GM12878 (cell line): Measurements from ENCODE around the gene SPARC. TPM values are rescaled to one million over a fixed set of nuclear protein-coding genes. Genes with fewer than 3 reads are reported as not detected.

Experiments
- ATAC-seq: fragments of 200-7000 bp; cut with Tn5 transposase; 3 replicates; pipeline ENCODE4 v1.9.1; 2020; ENCODE audit warnings: mild to moderate bottlenecking, moderate library complexity
- BruUV-seq: library from RNA; stranded (reverse); fragments of 400-500 nt; replicated peaks from 2 replicates; lab custom pipeline; 2021; lab: Mats Ljungman, UMichigan
- CTCF ChIA-PET: fragments of 300-600 bp; sonication (Branson Sonifier 250); formaldehyde crosslinking; extraction: SDS; loops from one replicate; lab custom pipeline; 2021; ENCODE audit warnings: inconsistent platforms; lab: Yijun Ruan, JAX
- POLR2A ChIA-PET: fragments of 350-600 bp; formaldehyde crosslinking; extraction: SDS; loops from one replicate; lab custom pipeline; 2021; ENCODE audit warnings: inconsistent platforms; lab: Charles Lee
- RAD21 ChIA-PET: fragments of 300-600 bp; sonication (Branson Sonifier 250); formaldehyde crosslinking; loops from one replicate; lab custom pipeline; 2023; ENCODE audit warnings: antibody characterized with exemption; ENCODE audit not compliant: unreplicated experiment; lab: Charles Lee
- SMC1A ChIA-PET: fragments of 300-600 bp; sonication (Branson Sonifier 250); formaldehyde crosslinking; loops from one replicate; lab custom pipeline; 2023; ENCODE audit not compliant: unreplicated experiment, uncharacterized antibody; lab: Charles Lee
- DNase-seq: peaks from one replicate; pipeline ENCODE4 v3.0.0-alpha.2; 2011; ENCODE audit warnings: low read depth, low spot score
- FAIRE-seq: peaks from 3 replicates; lab custom pipeline; 2011; peaks lifted over from hg19 to GRCh38; lab: Jason Lieb, UNC
- H2AFZ ChIP-seq: 2 replicates; pipeline ENCODE4 v1.6.0; 2011; ENCODE audit warnings: low read depth, low read length, control low read depth; ENCODE audit not compliant: control insufficient read depth
- H3K27ac ChIP-seq: 2 replicates; pipeline ENCODE4 v1.5.1; 2011; ENCODE audit warnings: control low read depth; ENCODE audit not compliant: control insufficient read depth, insufficient read depth
- H3K27me3 ChIP-seq, 2 experiments: replicated peaks in 1 of 2; 2 replicates each; pipeline versions ENCODE4 v1.6.0 to v1.6.1; 2011; ENCODE audit warnings: low read length in 1 of 2; ENCODE audit not compliant: control insufficient read depth in 2 of 2, insufficient read depth in 2 of 2
- H3K36me3 ChIP-seq, 2 experiments: 2 replicates each; pipeline ENCODE4 v1.5.1; 2011; ENCODE audit warnings: low read length in 1 of 2; ENCODE audit not compliant: control insufficient read depth in 2 of 2, insufficient read depth in 2 of 2
- H3K4me1 ChIP-seq: 2 replicates; pipeline ENCODE4 v1.6.1; 2011; ENCODE audit warnings: mild to moderate bottlenecking, low read length, moderate library complexity, mixed read lengths; ENCODE audit not compliant: control insufficient read depth, insufficient read depth
- H3K4me2 ChIP-seq: 2 replicates; pipeline ENCODE4 v1.6.0; 2011; ENCODE audit warnings: control low read depth; ENCODE audit not compliant: control insufficient read depth, insufficient read depth
- H3K4me3 ChIP-seq: fragments of 200-600 bp; sonication (generic); 2 replicates; pipeline ENCODE4 v1.5.1; 2016
- H3K79me2 ChIP-seq: 2 replicates; pipeline ENCODE4 v1.6.0; 2011; ENCODE audit warnings: low read length; ENCODE audit not compliant: control insufficient read depth, insufficient read depth
- H3K9ac ChIP-seq: 2 replicates; pipeline ENCODE4 v1.8.0; 2011; ENCODE audit warnings: low read length, control low read depth, mixed read lengths; ENCODE audit not compliant: control insufficient read depth, insufficient read depth
- H3K9me3 ChIP-seq: replicated peaks from 3 replicates; pipeline ENCODE4 v1.5.1; 2011; ENCODE audit warnings: mild to moderate bottlenecking, low read length; ENCODE audit not compliant: control insufficient read depth, insufficient read depth
- H4K20me1 ChIP-seq: 2 replicates; pipeline ENCODE4 v1.6.0; 2011; ENCODE audit not compliant: control insufficient read depth, insufficient read depth
- ASH2L ChIP-seq: fragments of 300-600, 200-600 bp; sonication (generic); IDR thresholded peaks from 2 replicates; pipeline ENCODE4 v1.6.1; 2017; ENCODE audit warnings: low read depth, mild to moderate bottlenecking, borderline replicate concordance
- CHD2 ChIP-seq: IDR thresholded peaks from 2 replicates; pipeline ENCODE4 v1.6.1; 2011; ENCODE audit warnings: low read depth, low read length, improper control_type of control experiment, borderline replicate concordance
- HCFC1 ChIP-seq: fragments of 150-350 bp; IDR thresholded peaks from 2 replicates; pipeline ENCODE4 v1.6.1; 2014; ENCODE audit warnings: low read length
- NR2C2 ChIP-seq: IDR thresholded peaks from 2 replicates; pipeline ENCODE4 v1.6.1; 2011; ENCODE audit warnings: borderline replicate concordance, low read depth; ENCODE audit not compliant: control insufficient read depth, insufficient read length
- POLR2A ChIP-seq: IDR thresholded peaks from 2 replicates; pipeline ENCODE4 v1.6.1; 2011; ENCODE audit warnings: low read depth, mild to moderate bottlenecking, low read length
- RCOR1 ChIP-seq: conservative IDR thresholded peaks from 2 replicates; pipeline ENCODE4 v1.6.1; 2012; ENCODE audit warnings: low read depth, low read length, improper control_type of control experiment
- ZSCAN29 ChIP-seq: fragments of 450-650 bp; IDR thresholded peaks from 2 replicates; pipeline ENCODE4 v1.6.1; 2017; ENCODE audit warnings: mild to moderate bottlenecking, moderate library complexity
- WGBS: methylation state at CpG from one replicate; pipeline ENCODE4 v1.1.6; 2016; ENCODE audit warnings: low lambda C conversion rate; ENCODE audit not compliant: insufficient replicate concordance, insufficient coverage; ENCODE audit errors: missing lambda C conversion rate; 5-methylcytosine and 5-hydroxymethylcytosine counted together
- in situ Hi-C: fragments of 300-500 bp; cut with MboI; formaldehyde crosslinking; loops from 9 replicates; pipeline ENCODE4 v1.14.3; 2018; ENCODE audit warnings: mixed read lengths
- intact Hi-C: fragments of 100-400 bp; cut with micrococcal nuclease; formaldehyde crosslinking; loops from one replicate; pipeline ENCODE4 v1.14.2; 2022; ENCODE audit not compliant: unreplicated experiment
- polyA plus RNA-seq, 11 experiments: library from polyadenylated mRNA; depleted of rRNA in 4 of 11; unstranded in 6 of 11; stranded (reverse) in 5 of 11; fragments of >200 nt; fragmentation: Nextera tagmentation in 4 of 11; fragmentation: Illumina TruSeq in 1 of 11; extraction: Ambion mirVana in 4 of 11; extraction: Trizol in 1 of 11; gene quantifications; 1 replicate in 1 of 11; 2 replicates in 10 of 11; pipeline versions ENCODE4 v1.2.1 to v1.2.3, GENCODE V29; 2011 to 2016; ENCODE audit warnings: inconsistent platforms in 2 of 11, missing spikeins in 2 of 11, low read depth in 1 of 11
- total RNA-seq, 4 experiments: library from RNA; depleted of rRNA in 3 of 4; stranded (reverse); fragments of >200 nt in 3 of 4; fragmentation: Illumina TruSeq in 1 of 4; extraction: Trizol in 1 of 4; gene quantifications; 2 replicates each; pipeline versions ENCODE4 v1.2.1 to v1.2.3, GENCODE V29; 2013 to 2021
- TF ChIP-seq, protein P1 (sequence below): fragments of 450-650 bp; IDR thresholded peaks from 2 replicates; pipeline ENCODE4 v1.6.1; 2014; ENCODE audit warnings: mild to moderate bottlenecking
- TF ChIP-seq, protein P2 (sequence below): fragments of 450-650 bp; formaldehyde crosslinking; IDR thresholded peaks from 2 replicates; pipeline ENCODE4 v1.4.0; 2020; ENCODE audit warnings: mild to moderate bottlenecking, moderate library complexity
- TF ChIP-seq, protein P3 (sequence below): IDR thresholded peaks from 2 replicates; pipeline ENCODE4 v1.6.1; 2012; ENCODE audit warnings: mild to moderate bottlenecking, low read depth, low read length

The SPARC gene
- total and polyA plus RNA-seq, 10 of the 15 experiments (the other 5 are each of a cell fraction or from before 2014, with no cell fraction given), result 29.6 to 154 (median 57.0) TPM

DNA sequence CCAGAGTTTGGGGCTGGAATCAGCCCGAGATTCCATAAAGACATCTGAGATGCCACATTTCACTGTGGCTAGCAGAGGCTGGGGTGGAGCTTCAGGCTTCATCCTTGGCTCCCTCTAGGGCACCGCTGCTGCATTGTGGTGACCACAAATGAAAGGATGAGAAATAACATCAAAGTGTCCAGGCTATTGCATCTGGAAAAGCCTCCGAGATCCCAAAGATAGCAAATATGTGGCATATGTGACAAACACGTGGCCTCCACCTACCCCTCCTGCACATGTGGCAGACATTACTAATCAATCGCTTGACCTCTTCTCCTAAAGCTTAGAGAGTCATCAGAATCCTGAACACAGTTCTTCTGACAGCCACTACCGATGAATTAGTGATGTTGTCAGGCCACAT lies 4.5 kb downstream of the SPARC start:
- no TSS peak for BruUV-seq
- Histone ChIP-seq H3K9me3 (no peaks in the 10 kb centered on the region), H3K4me2 (no peak overlapping the region), H3K9ac (no peak overlapping the region), H3K27me3 (no peaks in the 10 kb centered on the region), H4K20me1 (no peaks in the 10 kb centered on the region), H2AFZ (no peak overlapping the region), H3K36me3 (0 out of 4 replicates have a peak, but pooled peaks cover 0 to 3% of the 10 kb centered on the region in 2 experiments), H3K4me1 (peaks cover 18% of the 10 kb centered on the region), H3K79me2 (peaks cover 36% of the 10 kb centered on the region), H3K4me3 (no peak overlapping the region), H3K27ac (no peak overlapping the region)
- FAIRE-seq, result no peak
- POLR2A ChIA-PET, result interaction anchor here (1.0 kb wide), 2 partner anchors 10 to 14 kb away, joined by 3 read pairs; no protein-coding TSS in a partner anchor
- RAD21 ChIA-PET, result no interaction called here
- intact Hi-C loops (no loop called here), in situ Hi-C loops (no loop called here)
- no peak for ATAC-seq
- no peak for TF ChIP-seq ZSCAN29
- TF ChIP-seq CHD2, result no peak
- no peak for TF ChIP-seq POLR2A
- no peak for TF ChIP-seq RCOR1
- TF ChIP-seq, protein P1, sequence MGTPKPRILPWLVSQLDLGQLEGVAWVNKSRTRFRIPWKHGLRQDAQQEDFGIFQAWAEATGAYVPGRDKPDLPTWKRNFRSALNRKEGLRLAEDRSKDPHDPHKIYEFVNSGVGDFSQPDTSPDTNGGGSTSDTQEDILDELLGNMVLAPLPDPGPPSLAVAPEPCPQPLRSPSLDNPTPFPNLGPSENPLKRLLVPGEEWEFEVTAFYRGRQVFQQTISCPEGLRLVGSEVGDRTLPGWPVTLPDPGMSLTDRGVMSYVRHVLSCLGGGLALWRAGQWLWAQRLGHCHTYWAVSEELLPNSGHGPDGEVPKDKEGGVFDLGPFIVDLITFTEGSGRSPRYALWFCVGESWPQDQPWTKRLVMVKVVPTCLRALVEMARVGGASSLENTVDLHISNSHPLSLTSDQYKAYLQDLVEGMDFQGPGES, result no peak
- no peak for TF ChIP-seq HCFC1
- TF ChIP-seq, protein P2, sequence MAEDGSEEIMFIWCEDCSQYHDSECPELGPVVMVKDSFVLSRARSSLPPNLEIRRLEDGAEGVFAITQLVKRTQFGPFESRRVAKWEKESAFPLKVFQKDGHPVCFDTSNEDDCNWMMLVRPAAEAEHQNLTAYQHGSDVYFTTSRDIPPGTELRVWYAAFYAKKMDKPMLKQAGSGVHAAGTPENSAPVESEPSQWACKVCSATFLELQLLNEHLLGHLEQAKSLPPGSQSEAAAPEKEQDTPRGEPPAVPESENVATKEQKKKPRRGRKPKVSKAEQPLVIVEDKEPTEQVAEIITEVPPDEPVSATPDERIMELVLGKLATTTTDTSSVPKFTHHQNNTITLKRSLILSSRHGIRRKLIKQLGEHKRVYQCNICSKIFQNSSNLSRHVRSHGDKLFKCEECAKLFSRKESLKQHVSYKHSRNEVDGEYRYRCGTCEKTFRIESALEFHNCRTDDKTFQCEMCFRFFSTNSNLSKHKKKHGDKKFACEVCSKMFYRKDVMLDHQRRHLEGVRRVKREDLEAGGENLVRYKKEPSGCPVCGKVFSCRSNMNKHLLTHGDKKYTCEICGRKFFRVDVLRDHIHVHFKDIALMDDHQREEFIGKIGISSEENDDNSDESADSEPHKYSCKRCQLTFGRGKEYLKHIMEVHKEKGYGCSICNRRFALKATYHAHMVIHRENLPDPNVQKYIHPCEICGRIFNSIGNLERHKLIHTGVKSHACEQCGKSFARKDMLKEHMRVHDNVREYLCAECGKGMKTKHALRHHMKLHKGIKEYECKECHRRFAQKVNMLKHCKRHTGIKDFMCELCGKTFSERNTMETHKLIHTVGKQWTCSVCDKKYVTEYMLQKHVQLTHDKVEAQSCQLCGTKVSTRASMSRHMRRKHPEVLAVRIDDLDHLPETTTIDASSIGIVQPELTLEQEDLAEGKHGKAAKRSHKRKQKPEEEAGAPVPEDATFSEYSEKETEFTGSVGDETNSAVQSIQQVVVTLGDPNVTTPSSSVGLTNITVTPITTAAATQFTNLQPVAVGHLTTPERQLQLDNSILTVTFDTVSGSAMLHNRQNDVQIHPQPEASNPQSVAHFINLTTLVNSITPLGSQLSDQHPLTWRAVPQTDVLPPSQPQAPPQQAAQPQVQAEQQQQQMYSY (CRISPR knock-in tag), result no peak
- no peak for TF ChIP-seq NR2C2
- TF ChIP-seq, protein P3, sequence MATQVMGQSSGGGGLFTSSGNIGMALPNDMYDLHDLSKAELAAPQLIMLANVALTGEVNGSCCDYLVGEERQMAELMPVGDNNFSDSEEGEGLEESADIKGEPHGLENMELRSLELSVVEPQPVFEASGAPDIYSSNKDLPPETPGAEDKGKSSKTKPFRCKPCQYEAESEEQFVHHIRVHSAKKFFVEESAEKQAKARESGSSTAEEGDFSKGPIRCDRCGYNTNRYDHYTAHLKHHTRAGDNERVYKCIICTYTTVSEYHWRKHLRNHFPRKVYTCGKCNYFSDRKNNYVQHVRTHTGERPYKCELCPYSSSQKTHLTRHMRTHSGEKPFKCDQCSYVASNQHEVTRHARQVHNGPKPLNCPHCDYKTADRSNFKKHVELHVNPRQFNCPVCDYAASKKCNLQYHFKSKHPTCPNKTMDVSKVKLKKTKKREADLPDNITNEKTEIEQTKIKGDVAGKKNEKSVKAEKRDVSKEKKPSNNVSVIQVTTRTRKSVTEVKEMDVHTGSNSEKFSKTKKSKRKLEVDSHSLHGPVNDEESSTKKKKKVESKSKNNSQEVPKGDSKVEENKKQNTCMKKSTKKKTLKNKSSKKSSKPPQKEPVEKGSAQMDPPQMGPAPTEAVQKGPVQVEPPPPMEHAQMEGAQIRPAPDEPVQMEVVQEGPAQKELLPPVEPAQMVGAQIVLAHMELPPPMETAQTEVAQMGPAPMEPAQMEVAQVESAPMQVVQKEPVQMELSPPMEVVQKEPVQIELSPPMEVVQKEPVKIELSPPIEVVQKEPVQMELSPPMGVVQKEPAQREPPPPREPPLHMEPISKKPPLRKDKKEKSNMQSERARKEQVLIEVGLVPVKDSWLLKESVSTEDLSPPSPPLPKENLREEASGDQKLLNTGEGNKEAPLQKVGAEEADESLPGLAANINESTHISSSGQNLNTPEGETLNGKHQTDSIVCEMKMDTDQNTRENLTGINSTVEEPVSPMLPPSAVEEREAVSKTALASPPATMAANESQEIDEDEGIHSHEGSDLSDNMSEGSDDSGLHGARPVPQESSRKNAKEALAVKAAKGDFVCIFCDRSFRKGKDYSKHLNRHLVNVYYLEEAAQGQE, result no peak
- no peak for TF ChIP-seq ASH2L
- no peak for DNase-seq
- CTCF ChIA-PET, result interaction anchor here (0.7 to 4.5 kb wide), 7 partner anchors 12 to 129 kb away, joined by 3 to 23 read pairs (median 4); no protein-coding TSS in a partner anchor
- WGBS, result 48% methylated on average over 6 of the region's 6 CpGs
- SMC1A ChIA-PET, result interaction anchor here (1.0 to 1.6 kb wide), 3 partner anchors 10 to 17 kb away, joined by 3 to 5 read pairs (median 4); no protein-coding TSS in a partner anchor
